A549 (cell line): ENCODE data around the gene BCL2. TPM values are rescaled to one million over a fixed set of nuclear protein-coding genes. Genes with fewer than 3 reads are reported as not detected.

Source experiments
- ATAC-seq, 2 experiments: fragments of 200-7000 bp in 1 of 2; fragments of >200 bp in 1 of 2; cut with Nextera tagmentation in 1 of 2; cut with Tn5 transposase in 1 of 2; 3 replicates each; pipeline versions ENCODE4 v1.8.0 to v1.9.1; 2018 to 2020; ENCODE audit warnings: mild to moderate bottlenecking in 1 of 2, moderate library complexity in 1 of 2
- CTCF ChIA-PET: fragments of 300-600 bp; sonication (Branson Sonifier 250); formaldehyde crosslinking; extraction: SDS; loops from one replicate; lab custom pipeline; 2021; ENCODE audit warnings: antibody characterized with exemption, inconsistent platforms; lab: Yijun Ruan, JAX
- POLR2A ChIA-PET: fragments of 350-600 bp; formaldehyde crosslinking; extraction: SDS; loops from one replicate; lab custom pipeline; 2021; ENCODE audit warnings: antibody characterized with exemption, inconsistent platforms; lab: Yijun Ruan, JAX
- DNase-seq, 2 experiments: peaks; one replicate each; pipeline versions ENCODE4 v3.0.0 to v3.0.0-alpha.2; 2011 to 2016; ENCODE audit warnings: low read depth in 1 of 2, low spot score in 1 of 2
- FAIRE-seq: peaks from 2 replicates; lab custom pipeline; 2011; peaks lifted over from hg19 to GRCh38; lab: Jason Lieb, UNC
- H3K27ac ChIP-seq, 2 experiments: fragments of >200 bp; sonication (Bioruptor Twin); formaldehyde crosslinking; 3 replicates each; pipeline ENCODE4 v1.5.1; 2016 to 2017
- H3K4me1 ChIP-seq: fragments of >200 bp; sonication (Bioruptor Twin); formaldehyde crosslinking; 3 replicates; pipeline ENCODE4 v1.6.1; 2016
- H3K4me2 ChIP-seq: fragments of >200 bp; sonication (Bioruptor Twin); formaldehyde crosslinking; 3 replicates; pipeline ENCODE4 v1.6.1; 2016
- H3K4me3 ChIP-seq: fragments of >200 bp; sonication (Bioruptor Twin); formaldehyde crosslinking; 3 replicates; pipeline ENCODE4 v1.5.1; 2016
- H3K9me3 ChIP-seq: fragments of >200 bp; sonication (Bioruptor Twin); formaldehyde crosslinking; 3 replicates; pipeline ENCODE4 v1.6.1; 2016
- BCL3 ChIP-seq: fragments of >200 bp; sonication (Bioruptor Twin); formaldehyde crosslinking; IDR thresholded peaks from 3 replicates; pipeline ENCODE4 v1.6.1; 2016
- CBX8 ChIP-seq: fragments of 200-600 bp; sonication (generic); IDR thresholded peaks from 2 replicates; pipeline ENCODE4 v1.6.1; 2016
- CHD4 ChIP-seq: fragments of 200-600 bp; sonication (generic); IDR thresholded peaks from 2 replicates; pipeline ENCODE4 v1.6.1; 2016; ENCODE audit warnings: antibody characterized with exemption, mild to moderate bottlenecking, borderline replicate concordance
- EHF ChIP-seq: fragments of 250-450 bp; sonication (Bioruptor Pico); IDR thresholded peaks from 2 replicates; pipeline ENCODE4 v1.5.0; 2020; ENCODE audit warnings: mild to moderate bottlenecking
- EP300 ChIP-seq, 2 experiments: fragments of >200 bp; sonication (Bioruptor Twin); formaldehyde crosslinking; IDR thresholded peaks; 2 replicates in 1 of 2; 3 replicates in 1 of 2; pipeline ENCODE4 v1.6.1; 2016 to 2017
- FOSB ChIP-seq: fragments of 250-450 bp; sonication (Bioruptor Pico); IDR thresholded peaks from 2 replicates; pipeline ENCODE4 v1.5.0; 2020; ENCODE audit warnings: mild to moderate bottlenecking, moderate library complexity
- FOXS1 ChIP-seq: fragments of 250-450 bp; sonication (Bioruptor Pico); IDR thresholded peaks from 2 replicates; pipeline ENCODE4 v1.5.0; 2020; ENCODE audit warnings: mild to moderate bottlenecking, moderate library complexity
- HES2 ChIP-seq: fragments of >200 bp; sonication (Bioruptor Twin); formaldehyde crosslinking; IDR thresholded peaks from 2 replicates; pipeline ENCODE4 v1.6.1; 2016
- HOXA7 ChIP-seq: fragments of 250-450 bp; sonication (Bioruptor Pico); IDR thresholded peaks from 2 replicates; pipeline ENCODE4 v1.5.0; 2020; ENCODE audit warnings: mild to moderate bottlenecking, moderate library complexity
- HOXB13 ChIP-seq: fragments of 250-450 bp; sonication (Bioruptor Pico); IDR thresholded peaks from 2 replicates; pipeline ENCODE4 v1.5.0; 2020; ENCODE audit warnings: low read depth, mild to moderate bottlenecking, moderate library complexity
- JUN ChIP-seq, 2 experiments: fragments of >200 bp; sonication (Bioruptor Twin); formaldehyde crosslinking; IDR thresholded peaks; 2 replicates in 1 of 2; 3 replicates in 1 of 2; pipeline ENCODE4 v1.6.1; 2016 to 2017
- JUNB ChIP-seq: fragments of >200 bp; sonication (Bioruptor Twin); formaldehyde crosslinking; IDR thresholded peaks from 2 replicates; pipeline ENCODE4 v1.6.1; 2016
- MYC ChIP-seq: IDR thresholded peaks from 2 replicates; pipeline ENCODE4 v1.6.1; 2012; ENCODE audit warnings: mild to moderate bottlenecking, inconsistent platforms, low read length, improper control_type of control experiment, borderline replicate concordance
- NFE2L2 ChIP-seq: fragments of 150-350 bp; conservative IDR thresholded peaks from 2 replicates; pipeline ENCODE4 v1.6.1; 2014; ENCODE audit warnings: low read length
- NPAS2 ChIP-seq: fragments of 250-450 bp; sonication (Bioruptor Pico); IDR thresholded peaks from 2 replicates; pipeline ENCODE4 v1.8.0; 2022; ENCODE audit warnings: mild to moderate bottlenecking, moderate library complexity, borderline replicate concordance
- NR3C1 ChIP-seq: fragments of >200 bp; sonication (Bioruptor Twin); formaldehyde crosslinking; IDR thresholded peaks from 3 replicates; pipeline ENCODE4 v1.6.1; 2017
- PBX3 ChIP-seq: IDR thresholded peaks from 2 replicates; pipeline ENCODE4 v1.6.1; 2012
- PHF8 ChIP-seq: fragments of 200-600 bp; sonication (generic); IDR thresholded peaks from 2 replicates; pipeline ENCODE4 v1.6.1; 2016; ENCODE audit warnings: low read depth, mild to moderate bottlenecking, antibody characterized with exemption, moderate library complexity, borderline replicate concordance
- POLR2A ChIP-seq: IDR thresholded peaks from 2 replicates; pipeline ENCODE4 v1.6.1; 2012; ENCODE audit warnings: mild to moderate bottlenecking, low read length
- POLR2AphosphoS2 ChIP-seq: conservative IDR thresholded peaks from 2 replicates; pipeline ENCODE4 v1.6.1; 2012; ENCODE audit warnings: low read length, improper control_type of control experiment, inconsistent platforms
- REST ChIP-seq: fragments of 200-600 bp; sonication (generic); IDR thresholded peaks from 2 replicates; pipeline ENCODE4 v1.6.1; 2016; ENCODE audit warnings: antibody characterized with exemption, mild to moderate bottlenecking, moderate library complexity
- RNF2 ChIP-seq: fragments of 200-600 bp; sonication (generic); IDR thresholded peaks from 2 replicates; pipeline ENCODE4 v1.6.1; 2016; ENCODE audit warnings: low read depth, mild to moderate bottlenecking, antibody characterized with exemption, moderate library complexity, borderline replicate concordance
- TP53 ChIP-seq: fragments of 250-450 bp; sonication (Bioruptor Pico); IDR thresholded peaks from 2 replicates; pipeline ENCODE4 v1.5.0; 2021; ENCODE audit warnings: mild to moderate bottlenecking, moderate library complexity
- USF2 ChIP-seq: fragments of 450-650 bp; IDR thresholded peaks from 2 replicates; pipeline ENCODE4 v1.6.1; 2014; ENCODE audit warnings: antibody characterized with exemption
- WGBS: methylation state at CpG from one replicate; pipeline ENCODE4 v1.1.6; 2017; ENCODE audit errors: missing lambda C conversion rate; 5-methylcytosine and 5-hydroxymethylcytosine counted together
- polyA plus RNA-seq, 4 experiments: library from polyadenylated mRNA; depleted of rRNA in 3 of 4; stranded (reverse); fragments of >200 nt; fragmentation: RNase III in 1 of 4; extraction: RNeasy Plus Mini Kit Qiagen cat#74134 plus additional on column Dnase treatment in 1 of 4; gene quantifications; 2 replicates in 3 of 4; 3 replicates in 1 of 4; pipeline ENCODE4 v1.2.3, GENCODE V29; 2011 to 2017

Gene BCL2
- polyA plus RNA-seq, 2 of the 4 experiments (the other 2 are of a cell fraction), result 0.50 to 0.61 TPM

GRCh38 chr18:63306249-63306648, 13.3 kb downstream of the BCL2 start:
- no peaks in the 10 kb centered on the region for H3K4me1 ChIP-seq
- ATAC-seq (no peak), FAIRE-seq (no peak), DNase-seq (no peak)
- ChIA-PET CTCF (interaction anchor here (1.7 kb wide), 1 partner anchor 17 kb away, joined by 10 read pairs; no protein-coding TSS in a partner anchor), POLR2A (interaction anchor here (1.0 kb wide), 1 partner anchor 86 kb away, joined by 3 read pairs; no protein-coding TSS in a partner anchor)
- H3K4me2 ChIP-seq, result no peak overlapping the region
- no peak overlapping the region for H3K4me3 ChIP-seq
- 58% methylated on average over 6 of the region's 6 CpGs for WGBS
- TF ChIP-seq NPAS2 (CRISPR knock-in tag), result no peak
- TF ChIP-seq HES2, result no peak
- no peak for TF ChIP-seq FOSB (CRISPR knock-in tag)
- TF ChIP-seq HOXB13, result no peak
- no peak for TF ChIP-seq JUN (IDR thresholded peaks at IDR 0.05)
- no peak for TF ChIP-seq CHD4
- no peak for TF ChIP-seq POLR2A
- H3K9me3 ChIP-seq, result no peaks in the 10 kb centered on the region
- no peak overlapping the region for H3K27ac ChIP-seq

- CTCF ChIA-PET, result no interaction called here
- POLR2A ChIA-PET, result no interaction called here
Measured at GRCh38 chr18:63303547-63303946, 16.0 kb downstream of the BCL2 start.

GRCh38 chr18:63302636-63303405, 16.7 kb downstream of the BCL2 start:
- DNase-seq (no peak), ATAC-seq (no peak), FAIRE-seq (no peak)
- Histone ChIP-seq H3K27ac (no peak overlapping the region), H3K9me3 (no peaks in the 10 kb centered on the region), H3K4me1 (no peaks in the 10 kb centered on the region), H3K4me3 (no peak overlapping the region)
- ChIA-PET CTCF (no interaction called here), POLR2A (no interaction called here)
- TF ChIP-seq PHF8, result no peak
- no peak for TF ChIP-seq NR3C1
- TF ChIP-seq BCL3, result no peak
- no peak for TF ChIP-seq USF2
- TF ChIP-seq POLR2A, result no peak
- no peak for TF ChIP-seq JUNB
- TF ChIP-seq NFE2L2, result no peak
- no peak for TF ChIP-seq NPAS2 (CRISPR knock-in tag)
- TF ChIP-seq MYC, result no peak
- no peak for TF ChIP-seq EHF (CRISPR knock-in tag)
- no peak for TF ChIP-seq PBX3
- TF ChIP-seq TP53 (CRISPR knock-in tag), result no peak
- no peak for TF ChIP-seq FOXS1
- TF ChIP-seq POLR2AphosphoS2, result no peak
- TF ChIP-seq REST, result no peak
- TF ChIP-seq, all 56 proteins: peak for 0
- H3K4me2 ChIP-seq, result no peak overlapping the region
- WGBS, result 40% methylated on average over 5 of the region's 5 CpGs

More at GRCh38 chr18:63303547-63303946, 16.0 kb downstream of the BCL2 start:
- no peak for DNase-seq
- H3K9me3 ChIP-seq, result no peaks in the 10 kb centered on the region
- H3K27ac ChIP-seq, result no peak overlapping the region
- no peak for TF ChIP-seq FOXS1
- TF ChIP-seq EP300 (IDR thresholded peaks at IDR 0.05), result no peak
- no peak for TF ChIP-seq EHF (CRISPR knock-in tag)
- no peak for TF ChIP-seq HOXA7
- TF ChIP-seq CBX8, result no peak
- TF ChIP-seq CHD4, result no peak
- TF ChIP-seq RNF2, result no peak
- TF ChIP-seq, all 56 proteins: peak for 0
- Histone ChIP-seq H3K4me1 (no peaks in the 10 kb centered on the region), H3K4me2 (no peak overlapping the region), H3K4me3 (no peak overlapping the region)
- FAIRE-seq (no peak), ATAC-seq (no peak)
- 86% methylated on average over 3 of the region's 3 CpGs for WGBS
